IPS DF 6.9 (cell line): Measurements from ENCODE around the gene MON2.

Experiments
- DNase-seq: peaks from one replicate; pipeline ENCODE4 v3.0.0-alpha.2; 2013; ENCODE audit warnings: low read depth, low spot score
- H3K27ac ChIP-seq: one replicate; pipeline ENCODE4 v1.5.1; 2013; ENCODE audit warnings: low read length, control low read depth
- H3K27me3 ChIP-seq: 2 replicates; pipeline ENCODE4 v1.6.1; 2013; ENCODE audit warnings: mild to moderate bottlenecking, low read length; ENCODE audit not compliant: control insufficient read depth, insufficient read depth
- H3K36me3 ChIP-seq: 2 replicates; pipeline ENCODE4 v1.6.1; 2013; ENCODE audit warnings: low read length; ENCODE audit not compliant: control insufficient read depth, insufficient read depth
- H3K4me1 ChIP-seq: 2 replicates; pipeline ENCODE4 v1.6.1; 2013; ENCODE audit warnings: low read length; ENCODE audit not compliant: control insufficient read depth, insufficient read depth
- H3K4me3 ChIP-seq: 2 replicates; pipeline ENCODE4 v1.5.1; 2013; ENCODE audit warnings: mild to moderate bottlenecking, low read length
- H3K9me3 ChIP-seq: 2 replicates; pipeline ENCODE4 v1.6.1; 2013; ENCODE audit warnings: low read length, inconsistent platforms; ENCODE audit not compliant: control insufficient read depth, insufficient read depth
- WGBS: extraction: QIAGEN DNeasy Blood & Tissue Kit; methylation state at CpG from one replicate; pipeline ENCODE4 v1.1.7; 2013; ENCODE audit warnings: mixed read lengths, missing lambda C conversion rate; ENCODE audit not compliant: insufficient read length, insufficient coverage; 5-methylcytosine and 5-hydroxymethylcytosine counted together

Gene MON2

DNA sequence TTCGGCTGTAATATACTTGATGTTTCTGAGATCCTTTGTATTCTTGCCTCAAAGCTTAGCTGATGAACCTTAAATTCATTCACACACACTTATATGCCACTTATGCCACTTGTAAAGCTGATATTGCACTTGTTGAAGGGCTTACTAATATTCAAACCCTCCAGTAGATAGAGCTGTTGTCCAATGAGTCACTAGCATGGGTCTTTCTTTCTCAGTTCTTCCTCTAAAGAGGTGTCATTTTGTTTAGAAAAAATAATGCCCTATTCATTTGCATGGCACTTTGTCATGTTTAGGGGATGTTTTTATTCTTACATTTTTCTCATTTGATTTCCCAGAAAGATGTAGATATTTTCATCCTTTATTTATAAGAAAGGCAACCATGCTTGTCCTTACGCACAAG lies 56.4 kb downstream of the MON2 start:
- no peak for DNase-seq
- no CpG with 5 or more reads among the region's 2 CpGs for WGBS
- no peaks in the 10 kb centered on the region for H3K36me3 ChIP-seq
- H3K27ac ChIP-seq: no peak overlapping the region
- no peaks in the 10 kb centered on the region for H3K27me3 ChIP-seq
- no peaks in the 10 kb centered on the region for H3K9me3 ChIP-seq
- H3K4me1 ChIP-seq: no peaks in the 10 kb centered on the region
- H3K4me3 ChIP-seq: no peak overlapping the region

DNA sequence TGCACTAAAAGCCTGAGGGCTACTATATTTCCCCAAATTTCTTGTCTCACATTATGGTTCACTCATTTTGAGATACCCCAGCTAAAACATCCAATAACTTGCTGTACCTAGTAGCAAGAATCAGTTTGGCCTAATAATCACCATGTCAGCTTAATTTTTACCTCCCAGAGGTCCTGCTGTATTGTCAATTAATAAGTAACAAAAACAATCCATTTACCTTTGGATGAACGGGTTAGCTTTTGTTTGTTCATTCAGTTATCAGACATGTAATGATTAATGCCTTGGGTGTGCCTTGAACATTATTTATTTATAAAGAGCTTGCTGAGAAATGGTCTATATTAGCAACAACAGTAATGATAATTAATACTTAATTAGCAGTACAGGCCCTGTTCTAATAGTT lies 57.0 kb downstream of the MON2 start:
- no peaks in the 10 kb centered on the region for H3K4me1 ChIP-seq
- no peak overlapping the region for H3K4me3 ChIP-seq
- no peaks in the 10 kb centered on the region for H3K9me3 ChIP-seq
- DNase-seq: no peak
- H3K27ac ChIP-seq: no peak overlapping the region
- no CpG with 5 or more reads among the region's 1 CpG for WGBS
- H3K27me3 ChIP-seq: no peaks in the 10 kb centered on the region
- H3K36me3 ChIP-seq: no peaks in the 10 kb centered on the region

DNA sequence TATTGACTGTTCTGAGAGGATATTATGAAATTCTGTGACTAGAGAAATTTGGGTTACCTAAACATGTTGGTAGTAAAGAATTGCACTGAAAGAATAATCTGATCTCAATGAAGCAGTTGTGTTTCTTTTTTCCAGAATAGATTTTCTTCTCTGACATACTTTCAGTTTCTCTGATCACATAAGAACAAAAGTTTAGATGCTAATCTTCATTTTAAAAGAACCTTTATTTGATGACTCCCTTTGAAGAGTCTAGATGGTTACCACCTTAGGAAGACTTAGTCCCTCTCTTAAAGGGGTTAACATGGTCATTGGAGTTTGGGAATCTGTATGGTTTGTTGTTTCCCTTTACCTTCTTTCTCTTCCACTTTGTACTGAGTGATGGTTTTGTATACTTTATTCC lies 58.6 kb downstream of the MON2 start:
- H3K4me3 ChIP-seq: no peak overlapping the region
- no peaks in the 10 kb centered on the region for H3K36me3 ChIP-seq
- H3K27ac ChIP-seq: no peak overlapping the region
- no peaks in the 10 kb centered on the region for H3K27me3 ChIP-seq
- no peaks in the 10 kb centered on the region for H3K9me3 ChIP-seq
- H3K4me1 ChIP-seq: no peaks in the 10 kb centered on the region
- no peak for DNase-seq

DNA sequence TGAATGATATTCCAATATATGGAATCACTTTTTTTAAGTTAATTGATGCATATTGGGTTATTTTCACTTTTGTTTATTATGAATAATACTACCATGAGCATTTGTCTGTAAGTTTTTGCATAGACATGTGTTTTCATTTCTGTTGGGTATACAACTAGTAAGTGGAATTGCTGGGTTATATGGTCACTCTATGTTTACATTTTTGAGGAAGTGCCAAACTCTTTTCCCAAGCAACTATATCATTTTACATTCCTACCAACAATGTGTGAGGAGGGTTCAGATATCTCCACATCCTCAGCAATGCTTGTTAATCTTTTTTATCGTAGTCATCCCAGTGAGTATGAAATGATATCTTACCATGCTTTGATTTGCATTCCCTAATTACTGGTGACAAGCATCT lies 64.0 kb downstream of the MON2 start:
- Histone ChIP-seq H3K9me3 (no peaks in the 10 kb centered on the region), H3K4me1 (no peaks in the 10 kb centered on the region), H3K36me3 (no peaks in the 10 kb centered on the region), H3K27me3 (no peaks in the 10 kb centered on the region), H3K27ac (no peak overlapping the region), H3K4me3 (no peak overlapping the region)
- WGBS: no CpG with 5 or more reads among the region's 1 CpG
- no peak for DNase-seq

DNA sequence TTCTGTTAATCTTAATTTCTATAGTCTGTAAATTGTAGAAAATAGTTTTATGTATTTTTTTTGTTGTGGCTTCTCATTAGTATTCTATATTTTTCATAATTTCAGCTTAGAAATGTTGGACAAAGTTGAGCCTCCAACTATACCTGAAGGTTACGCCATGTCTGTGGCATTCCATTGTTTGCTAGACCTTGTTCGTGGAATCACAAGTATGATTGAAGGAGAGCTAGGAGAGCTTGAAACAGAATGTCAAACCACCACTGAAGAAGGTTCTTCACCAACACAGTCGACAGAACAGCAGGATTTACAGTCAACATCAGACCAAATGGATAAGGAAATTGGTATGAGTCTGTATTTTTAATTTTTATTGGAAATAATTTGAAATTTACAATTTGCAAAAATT lies 65.7 kb downstream of the MON2 start:
- no CpG with 5 or more reads among the region's 3 CpGs for WGBS
- Histone ChIP-seq H3K27me3 (no peaks in the 10 kb centered on the region), H3K27ac (no peak overlapping the region), H3K9me3 (no peaks in the 10 kb centered on the region), H3K4me1 (no peaks in the 10 kb centered on the region), H3K4me3 (no peak overlapping the region), H3K36me3 (no peaks in the 10 kb centered on the region)
- no peak for DNase-seq

DNA sequence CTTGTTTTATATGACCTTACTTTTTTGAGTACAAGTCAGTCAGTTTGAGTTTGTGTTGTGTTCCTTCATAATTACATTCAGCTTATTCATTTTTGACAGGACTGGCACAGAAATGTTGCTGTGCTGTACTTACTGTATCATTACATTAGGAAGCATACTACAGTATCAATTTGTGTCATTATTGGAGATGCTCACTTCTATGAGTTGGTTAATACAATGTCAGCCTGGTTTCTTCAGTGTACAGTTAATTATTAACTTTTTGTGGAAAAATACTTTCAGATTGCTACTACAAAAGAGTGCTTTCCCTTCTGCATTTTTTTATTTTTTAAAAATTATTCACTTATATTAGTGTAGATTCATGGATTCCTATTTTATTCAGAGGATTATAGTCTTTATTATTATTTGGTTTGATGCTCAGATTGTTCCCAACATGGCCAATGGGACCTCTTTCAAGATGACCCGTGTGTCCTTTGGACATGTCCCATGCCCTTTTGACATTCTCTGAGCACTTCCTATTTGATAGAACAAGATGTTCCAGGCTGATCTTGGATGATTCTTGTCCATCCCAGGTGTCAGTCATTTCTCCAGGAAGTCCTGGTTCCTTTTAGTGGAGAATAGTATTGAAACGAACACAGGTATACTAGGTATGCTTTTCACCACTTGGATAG lies 66.6 kb downstream of the MON2 start:
- Histone ChIP-seq H3K36me3 (no peaks in the 10 kb centered on the region), H3K4me1 (no peaks in the 10 kb centered on the region), H3K4me3 (no peak overlapping the region), H3K9me3 (no peaks in the 10 kb centered on the region), H3K27ac (no peak overlapping the region), H3K27me3 (no peaks in the 10 kb centered on the region)
- no CpG with 5 or more reads among the region's 2 CpGs for WGBS
- DNase-seq: no peak

DNA sequence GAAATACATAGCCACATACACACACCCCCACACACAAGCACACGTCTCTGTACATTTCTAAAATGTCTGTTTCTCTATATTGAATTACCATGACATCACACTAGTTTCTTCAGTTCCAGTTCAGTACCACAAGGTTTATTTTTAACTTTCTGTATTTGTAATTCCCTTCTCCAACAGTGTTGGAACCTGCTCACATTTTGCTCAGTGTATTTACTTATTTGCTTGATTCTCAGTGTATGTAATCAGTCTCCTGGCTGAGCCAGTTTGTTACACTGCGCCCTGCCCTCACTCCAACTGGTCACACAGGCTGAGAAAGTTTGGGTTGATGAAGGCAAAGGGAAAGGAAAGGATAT lies 67.1 kb downstream of the MON2 start:
- Histone ChIP-seq H3K9me3 (no peaks in the 10 kb centered on the region), H3K27ac (no peak overlapping the region), H3K27me3 (no peaks in the 10 kb centered on the region), H3K4me1 (no peaks in the 10 kb centered on the region), H3K4me3 (no peak overlapping the region), H3K36me3 (no peaks in the 10 kb centered on the region)
- DNase-seq: no peak
- WGBS: no CpG with 5 or more reads among the region's 2 CpGs

DNA sequence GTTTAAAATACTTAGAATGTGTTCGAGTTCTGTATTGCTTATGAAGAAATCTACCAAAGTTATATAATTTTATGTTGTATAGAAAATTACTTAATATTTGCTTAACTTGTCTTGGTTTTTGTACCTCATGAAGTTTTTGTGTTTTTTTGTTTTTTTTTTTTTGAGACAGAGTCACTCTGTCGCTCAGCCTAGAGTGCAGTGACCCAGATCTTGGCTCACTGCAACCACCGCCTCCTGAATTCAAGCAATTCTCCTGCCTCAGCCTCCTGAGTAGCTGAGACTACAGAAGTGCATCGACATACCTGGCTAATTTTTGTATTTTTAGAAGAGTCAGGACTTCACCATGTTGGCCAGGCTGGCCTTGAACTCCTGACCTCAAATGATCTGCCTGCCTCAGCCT lies 69.9 kb downstream of the MON2 start:
- H3K36me3 ChIP-seq: no peaks in the 10 kb centered on the region
- H3K4me1 ChIP-seq: no peaks in the 10 kb centered on the region
- H3K4me3 ChIP-seq: no peak overlapping the region
- no CpG with 5 or more reads among the region's 4 CpGs for WGBS
- H3K27me3 ChIP-seq: no peaks in the 10 kb centered on the region
- H3K9me3 ChIP-seq: no peaks in the 10 kb centered on the region
- no peak overlapping the region for H3K27ac ChIP-seq
- no peak for DNase-seq

DNA sequence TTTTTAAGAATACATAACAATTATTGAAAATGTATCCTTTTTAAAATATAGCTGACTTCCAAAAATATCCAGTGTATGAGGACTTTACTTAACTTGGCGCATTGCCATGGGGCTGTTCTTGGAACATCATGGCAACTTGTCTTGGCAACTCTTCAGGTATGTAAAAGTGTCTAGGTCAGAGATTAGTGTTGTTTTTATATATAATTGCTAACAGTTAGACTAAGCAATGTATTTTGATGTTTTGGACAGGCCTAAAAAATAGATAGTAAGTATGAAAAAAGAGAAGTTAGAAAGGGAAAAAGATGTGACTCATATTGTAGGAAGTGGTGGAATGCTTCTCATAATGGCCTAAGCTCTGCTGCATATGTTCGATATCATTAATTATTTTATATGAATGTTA lies 70.9 kb downstream of the MON2 start:
- Histone ChIP-seq H3K27me3 (no peaks in the 10 kb centered on the region), H3K9me3 (no peaks in the 10 kb centered on the region), H3K36me3 (no peaks in the 10 kb centered on the region), H3K4me3 (no peak overlapping the region), H3K4me1 (no peaks in the 10 kb centered on the region), H3K27ac (no peak overlapping the region)
- no CpG with 5 or more reads among the region's 2 CpGs for WGBS
- DNase-seq: no peak

DNA sequence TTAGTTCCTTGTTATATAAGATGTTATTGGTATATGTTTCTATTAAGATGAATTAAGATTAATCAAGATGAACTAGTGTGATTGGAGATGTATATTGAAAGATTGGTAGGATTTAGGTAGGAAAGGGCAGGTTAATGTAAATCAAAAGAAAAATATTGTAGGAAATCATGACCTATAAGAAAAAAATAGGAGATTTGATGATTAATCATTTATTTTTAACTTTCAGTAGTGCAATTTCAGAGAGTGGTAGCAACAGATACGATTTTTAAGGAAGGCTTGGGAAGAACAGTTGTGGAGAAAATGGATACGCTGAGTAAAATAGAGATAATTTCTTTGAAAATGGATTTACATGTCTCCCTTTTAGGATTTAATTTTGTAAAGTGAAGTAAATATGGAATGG lies 73.7 kb downstream of the MON2 start:
- no peaks in the 10 kb centered on the region for H3K27me3 ChIP-seq
- H3K27ac ChIP-seq: no peak overlapping the region
- no peak overlapping the region for H3K4me3 ChIP-seq
- H3K36me3 ChIP-seq: no peaks in the 10 kb centered on the region
- DNase-seq: no peak
- no peaks in the 10 kb centered on the region for H3K9me3 ChIP-seq
- no peaks in the 10 kb centered on the region for H3K4me1 ChIP-seq
- no CpG with 5 or more reads among the region's 2 CpGs for WGBS

DNA sequence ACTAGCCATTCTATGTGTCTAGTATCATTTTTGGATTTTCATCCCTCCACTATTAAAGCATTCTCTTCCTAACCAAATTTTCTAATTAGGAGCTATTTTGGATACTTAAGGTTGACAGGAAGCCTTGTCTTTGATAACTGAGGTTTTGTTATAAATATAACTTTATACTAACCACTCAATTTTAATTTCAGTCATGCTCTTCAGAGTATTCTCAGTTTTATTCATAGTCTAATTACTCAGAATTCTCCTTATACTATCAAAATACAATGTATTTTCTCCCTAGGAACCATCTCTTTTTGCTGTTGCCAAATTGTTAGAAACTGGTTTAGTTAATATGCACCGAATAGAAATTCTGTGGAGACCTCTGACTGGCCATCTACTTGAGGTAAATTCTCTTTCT lies 76.2 kb downstream of the MON2 start:
- H3K27ac ChIP-seq: no peak overlapping the region
- H3K27me3 ChIP-seq: no peaks in the 10 kb centered on the region
- WGBS: no CpG with 5 or more reads among the region's 1 CpG
- H3K9me3 ChIP-seq: no peaks in the 10 kb centered on the region
- DNase-seq: no peak
- H3K4me1 ChIP-seq: no peaks in the 10 kb centered on the region
- no peak overlapping the region for H3K4me3 ChIP-seq
- no peaks in the 10 kb centered on the region for H3K36me3 ChIP-seq
